H9 (cell line): ENCODE results near the gene ITGB7. TPM values are rescaled to one million over a fixed set of nuclear protein-coding genes. Genes with fewer than 3 reads are reported as not detected.

Experiments
- DNase-seq: peaks from one replicate; pipeline ENCODE4 v3.0.0-alpha.2; 2017
- H2AFZ ChIP-seq: one replicate; pipeline ENCODE4 v1.6.1; 2013; ENCODE audit warnings: mild to moderate bottlenecking, low read length, control low read depth, moderate library complexity
- H2AK5ac ChIP-seq: 2 replicates; pipeline ENCODE4 v1.6.1; 2013; ENCODE audit warnings: low read length, control low read depth, mixed read lengths; ENCODE audit not compliant: insufficient read length
- H2BK120ac ChIP-seq: one replicate; pipeline ENCODE4 v1.6.1; 2013; ENCODE audit warnings: low read depth, mild to moderate bottlenecking, low read length, control low read depth, inconsistent platforms; ENCODE audit not compliant: poor library complexity, severe bottlenecking
- H2BK12ac ChIP-seq: 2 replicates; pipeline ENCODE4 v1.6.1; 2013; ENCODE audit warnings: low read length, control low read depth, mixed read lengths, low read depth; ENCODE audit not compliant: insufficient read length
- H2BK15ac ChIP-seq: 2 replicates; pipeline ENCODE4 v1.6.1; 2013; ENCODE audit warnings: low read depth, low read length, control low read depth
- H2BK20ac ChIP-seq: one replicate; pipeline ENCODE4 v1.6.1; 2013; ENCODE audit warnings: low read depth, mild to moderate bottlenecking, low read length, control low read depth, inconsistent platforms; ENCODE audit not compliant: poor library complexity, severe bottlenecking
- H2BK5ac ChIP-seq: 2 replicates; pipeline ENCODE4 v1.6.1; 2013; ENCODE audit warnings: low read length, control low read depth, mixed read lengths; ENCODE audit not compliant: insufficient read length
- H3K14ac ChIP-seq: 2 replicates; pipeline ENCODE4 v1.6.1; 2013; ENCODE audit warnings: low read length, control low read depth; ENCODE audit not compliant: insufficient read depth
- H3K18ac ChIP-seq: 2 replicates; pipeline ENCODE4 v1.6.1; 2013; ENCODE audit warnings: low read depth, mild to moderate bottlenecking, mixed read lengths, low read length, control low read depth; ENCODE audit not compliant: insufficient read length
- H3K23ac ChIP-seq: 2 replicates; pipeline ENCODE4 v1.6.1; 2013; ENCODE audit warnings: low read length, control low read depth, mixed read lengths, low read depth; ENCODE audit not compliant: insufficient read length
- H3K23me2 ChIP-seq: 2 replicates; pipeline ENCODE4 v1.6.1; 2013; ENCODE audit warnings: low read depth, mild to moderate bottlenecking, mixed read lengths, low read length, control low read depth; ENCODE audit not compliant: insufficient read length, poor library complexity, severe bottlenecking
- H3K27ac ChIP-seq: 2 replicates; pipeline ENCODE4 v1.5.1; 2013; ENCODE audit warnings: low read length, control low read depth, mixed read lengths, low read depth; ENCODE audit not compliant: insufficient read length
- H3K27me3 ChIP-seq: 2 replicates; pipeline ENCODE4 v1.6.1; 2013; ENCODE audit warnings: low read length, control low read depth, inconsistent platforms; ENCODE audit not compliant: insufficient read depth
- H3K4ac ChIP-seq: 2 replicates; pipeline ENCODE4 v1.6.1; 2013; ENCODE audit warnings: low read depth, mild to moderate bottlenecking, control low read depth, inconsistent platforms, low read length, moderate library complexity
- H3K4me1 ChIP-seq: 2 replicates; pipeline ENCODE4 v1.6.1; 2013; ENCODE audit warnings: low read length, control low read depth, inconsistent platforms; ENCODE audit not compliant: insufficient read depth
- H3K4me2 ChIP-seq: 2 replicates; pipeline ENCODE4 v1.6.1; 2013; ENCODE audit warnings: low read length, control low read depth, mixed read lengths; ENCODE audit not compliant: insufficient read length, insufficient read depth
- H3K56ac ChIP-seq: 2 replicates; pipeline ENCODE4 v1.6.1; 2013; ENCODE audit warnings: low read depth, mild to moderate bottlenecking, mixed read lengths, low read length, control low read depth; ENCODE audit not compliant: insufficient read length
- H3K79me1 ChIP-seq: 2 replicates; pipeline ENCODE4 v1.6.1; 2013; ENCODE audit warnings: low read depth, mild to moderate bottlenecking, moderate library complexity, low read length, control low read depth, inconsistent platforms; ENCODE audit not compliant: insufficient read depth, poor library complexity, severe bottlenecking
- H3K79me2 ChIP-seq: 2 replicates; pipeline ENCODE4 v1.6.1; 2013; ENCODE audit warnings: low read length, control low read depth, inconsistent platforms; ENCODE audit not compliant: insufficient read depth
- H3K9ac ChIP-seq: 2 replicates; pipeline ENCODE4 v1.6.1; 2013; ENCODE audit warnings: low read length, control low read depth, mixed read lengths; ENCODE audit not compliant: insufficient read length; ENCODE audit errors: extremely low read depth
- H3K9me3 ChIP-seq: one replicate; pipeline ENCODE4 v1.6.1; 2013; ENCODE audit warnings: low read depth, low read length, inconsistent platforms; ENCODE audit not compliant: control insufficient read depth
- H3T11ph ChIP-seq: one replicate; pipeline ENCODE4 v1.6.1; 2013; ENCODE audit warnings: mild to moderate bottlenecking, low read length, control low read depth, inconsistent platforms
- H4K20me1 ChIP-seq: one replicate; pipeline ENCODE4 v1.6.1; 2013; ENCODE audit not compliant: control insufficient read depth, insufficient read length, insufficient read depth
- H4K5ac ChIP-seq: 2 replicates; pipeline ENCODE4 v1.6.1; 2013; ENCODE audit warnings: low read depth, mild to moderate bottlenecking, mixed read lengths, low read length, control low read depth; ENCODE audit not compliant: insufficient read length
- H4K8ac ChIP-seq: replicated peaks from 2 replicates; pipeline ENCODE4 v1.6.1; 2013; ENCODE audit warnings: low read length, control low read depth, mixed read lengths, low read depth; ENCODE audit not compliant: insufficient read length
- H4K91ac ChIP-seq: 2 replicates; pipeline ENCODE4 v1.6.1; 2013; ENCODE audit warnings: low read depth, mild to moderate bottlenecking, moderate library complexity, mixed read lengths, low read length, control low read depth; ENCODE audit not compliant: insufficient read length
- H3K27ac Mint-ChIP-seq, 3 experiments: 2 replicates in 2 of 3; 3 replicates in 1 of 3; pipeline ENCODE4 v1.8.0; 2020 to 2021; ENCODE audit warnings: mixed read lengths in 3 of 3, mild to moderate bottlenecking in 1 of 3, moderate library complexity in 1 of 3
- H3K27me3 Mint-ChIP-seq: 2 replicates; pipeline ENCODE4 v1.8.0; 2021; ENCODE audit warnings: low read depth, mild to moderate bottlenecking, moderate library complexity, mixed read lengths
- H3K36me3 Mint-ChIP-seq, 3 experiments: 2 replicates in 2 of 3; 3 replicates in 1 of 3; pipeline ENCODE4 v1.8.0; 2020 to 2021; ENCODE audit warnings: low read depth in 3 of 3, mixed read lengths in 3 of 3; ENCODE audit not compliant: insufficient read depth in 1 of 3
- H3K4me1 Mint-ChIP-seq, 2 experiments: 2 replicates each; pipeline ENCODE4 v1.8.0; 2020; ENCODE audit warnings: mixed read lengths in 2 of 2
- H3K4me3 Mint-ChIP-seq, 2 experiments: 2 replicates in 1 of 2; 3 replicates in 1 of 2; pipeline ENCODE4 v1.8.0; 2020 to 2021; ENCODE audit warnings: mild to moderate bottlenecking in 2 of 2, mixed read lengths in 2 of 2, moderate library complexity in 1 of 2
- H3K9me3 Mint-ChIP-seq, 2 experiments: 2 replicates in 1 of 2; 3 replicates in 1 of 2; pipeline ENCODE4 v1.8.0; 2020; ENCODE audit warnings: mild to moderate bottlenecking in 2 of 2, mixed read lengths in 2 of 2, moderate library complexity in 1 of 2
- CTCF ChIP-seq: fragments of 200-600 bp; sonication (generic); conservative IDR thresholded peaks from 3 replicates; pipeline ENCODE4 v1.8.0; 2021; ENCODE audit warnings: antibody characterized with exemption, mild to moderate bottlenecking
- WGBS: extraction: QIAGEN DNeasy Blood & Tissue Kit; methylation state at CpG from one replicate; pipeline ENCODE4 v1.1.7; 2013; ENCODE audit warnings: missing lambda C conversion rate, low lambda C conversion rate, mixed read lengths; ENCODE audit not compliant: insufficient read length; ENCODE audit errors: extremely low coverage; 5-methylcytosine and 5-hydroxymethylcytosine counted together
- total RNA-seq: library from RNA; stranded (reverse); gene quantifications from 2 replicates; pipeline ENCODE4 v1.2.1, GENCODE V29; 2021

The ITGB7 gene
- total RNA-seq, 1 experiment from 2014 or later: 0.39 TPM

- H3K9me3 ChIP-seq: no peaks in the 10 kb centered on the region
- H2AFZ ChIP-seq: peak overlapping the region; percentile 69
- TF ChIP-seq CTCF: no peak
- no peak overlapping the region for H2BK20ac ChIP-seq
- H3K4me1 ChIP-seq: peaks cover 3% of the 10 kb centered on the region; the same call in 1 of the 2 replicates
- no peak overlapping the region for H4K5ac ChIP-seq
- no peak overlapping the region for H2BK15ac ChIP-seq
- H4K8ac ChIP-seq: peak overlapping the region; percentile 94
- Mint-ChIP-seq H3K36me3 (peaks cover 3 to 6% (median 5%) of the 10 kb centered on the region in 3 experiments; a peak in 4 of 7 replicates), H3K27ac (peak overlapping the region; percentile 70 to 98 (median 86)), H3K9me3 (no peaks in the 10 kb centered on the region), H3K27me3 (no peaks in the 10 kb centered on the region; the same call in 1 of the 2 replicates), H3K4me3 (peak overlapping the region; percentile 94 to 98), H3K4me1 (peaks cover 18 to 19% of the 10 kb centered on the region in 2 experiments)
- no peak overlapping the region for H3K56ac ChIP-seq
- no peak overlapping the region for H2BK5ac ChIP-seq
- peaks cover 4% of the 10 kb centered on the region for H3K79me1 ChIP-seq
- peak overlapping the region; percentile 96 for H3K4me2 ChIP-seq
- no peaks in the 10 kb centered on the region for H3K27me3 ChIP-seq
- H3K79me2 ChIP-seq: peaks cover 3% of the 10 kb centered on the region; the same call in 1 of the 2 replicates
- H3T11ph ChIP-seq: no peak overlapping the region
- no CpG with 5 or more reads among the region's 19 CpGs for WGBS
- no peak overlapping the region for H3K4ac ChIP-seq
- H4K91ac ChIP-seq: no peak overlapping the region
- no peak overlapping the region for H2AK5ac ChIP-seq
- H3K9ac ChIP-seq: peak overlapping the region; percentile 84
- H4K20me1 ChIP-seq: no peaks in the 10 kb centered on the region
- H2BK12ac ChIP-seq: no peak overlapping the region
- H3K23me2 ChIP-seq: peaks cover 14% of the 10 kb centered on the region
- H3K27ac ChIP-seq: no peak overlapping the region
- no peak overlapping the region for H2BK120ac ChIP-seq
- peak overlapping the region; percentile 92 for H3K14ac ChIP-seq
- peak overlapping the region; percentile 95 for H3K18ac ChIP-seq
- no peak overlapping the region for H3K23ac ChIP-seq
- DNase-seq: no peak
Measured at GRCh38 chr12:53252349-53252916, 45.4 kb upstream of the ITGB7 start.
